ENCODE results near the gene UBAC2.

UBAC2 gene

GRCh38 chr13:99271249-99271648 is 70.6 kb downstream of the UBAC2 start:
- DNase-seq (ENCODE audit: low spot score): no peak

GRCh38 chr13:99272481-99272880 is 71.8 kb downstream of the UBAC2 start:
- DNase-seq (ENCODE audit: low spot score): no peak

GRCh38 chr13:99273128-99273527 is 72.5 kb downstream of the UBAC2 start:
- DNase-seq (ENCODE audit: low spot score): no peak

GRCh38 chr13:99275093-99275469 is 74.4 kb downstream of the UBAC2 start:
- DNase-seq (ENCODE audit: low spot score): no peak

GRCh38 chr13:99276706-99277105 is 76.1 kb downstream of the UBAC2 start:
- DNase-seq (ENCODE audit: low spot score): no peak

- no peak for DNase-seq (ENCODE audit: low spot score)
Observed at GRCh38 chr13:99277629-99278028, 77.0 kb downstream of the UBAC2 start.

GRCh38 chr13:99278200-99278599 is 77.5 kb downstream of the UBAC2 start:
- no peak for DNase-seq (ENCODE audit: low spot score)

- DNase-seq (ENCODE audit: low spot score): no peak
Observed at GRCh38 chr13:99278843-99279242, 78.2 kb downstream of the UBAC2 start.

GRCh38 chr13:99279637-99280036 is 79.0 kb downstream of the UBAC2 start:
- no peak for DNase-seq (ENCODE audit: low spot score)

GRCh38 chr13:99280166-99280565 is 79.5 kb downstream of the UBAC2 start:
- DNase-seq (ENCODE audit: low spot score): no peak

- DNase-seq (ENCODE audit: low spot score): no peak
Observed at GRCh38 chr13:99281811-99282263, 81.2 kb downstream of the UBAC2 start.

- DNase-seq (ENCODE audit: low spot score): no peak
Observed at GRCh38 chr13:99282264-99283231, 81.9 kb downstream of the UBAC2 start.

- DNase-seq (ENCODE audit: low spot score): no peak
Observed at GRCh38 chr13:99285432-99286182, 85.0 kb downstream of the UBAC2 start.

GRCh38 chr13:99287551-99287950 is 86.9 kb downstream of the UBAC2 start:
- DNase-seq (ENCODE audit: low spot score): no peak

- no peak for DNase-seq (ENCODE audit: low spot score)
Observed at GRCh38 chr13:99288089-99288488, 87.4 kb downstream of the UBAC2 start.

- no peak for DNase-seq (ENCODE audit: low spot score)
Observed at GRCh38 chr13:99289271-99289670, 88.6 kb downstream of the UBAC2 start.

GRCh38 chr13:99289674-99290337 is 89.2 kb downstream of the UBAC2 start:
- DNase-seq (ENCODE audit: low spot score): no peak

GRCh38 chr13:99290894-99291293 is 90.2 kb downstream of the UBAC2 start:
- no peak for DNase-seq (ENCODE audit: low spot score)

GRCh38 chr13:99293178-99293577 is 92.5 kb downstream of the UBAC2 start:
- no peak for DNase-seq (ENCODE audit: low spot score)

- no peak for DNase-seq (ENCODE audit: low spot score)
Observed at GRCh38 chr13:99294198-99294597, 93.5 kb downstream of the UBAC2 start.

- no peak for DNase-seq (ENCODE audit: low spot score)
Observed at GRCh38 chr13:99294958-99295357, 94.3 kb downstream of the UBAC2 start.

- DNase-seq (ENCODE audit: low spot score): no peak
Observed at GRCh38 chr13:99295488-99296252, 95.0 kb downstream of the UBAC2 start.

Data from D341Med (cell line).